ENCODE results near the gene MRPL12. TPM values are rescaled to one million over a fixed set of nuclear protein-coding genes. Genes with fewer than 3 reads are reported as not detected.
A peak's percentile ranks its signal among the peaks of the same experiment; 100 is the strongest.

MRPL12 gene
- total RNA-seq, 3 donors from 2014 or later (not counting 1 experiment from before 2014, with no cell fraction given) = 16.3 to 24.4 (median 17.5) TPM

DNA sequence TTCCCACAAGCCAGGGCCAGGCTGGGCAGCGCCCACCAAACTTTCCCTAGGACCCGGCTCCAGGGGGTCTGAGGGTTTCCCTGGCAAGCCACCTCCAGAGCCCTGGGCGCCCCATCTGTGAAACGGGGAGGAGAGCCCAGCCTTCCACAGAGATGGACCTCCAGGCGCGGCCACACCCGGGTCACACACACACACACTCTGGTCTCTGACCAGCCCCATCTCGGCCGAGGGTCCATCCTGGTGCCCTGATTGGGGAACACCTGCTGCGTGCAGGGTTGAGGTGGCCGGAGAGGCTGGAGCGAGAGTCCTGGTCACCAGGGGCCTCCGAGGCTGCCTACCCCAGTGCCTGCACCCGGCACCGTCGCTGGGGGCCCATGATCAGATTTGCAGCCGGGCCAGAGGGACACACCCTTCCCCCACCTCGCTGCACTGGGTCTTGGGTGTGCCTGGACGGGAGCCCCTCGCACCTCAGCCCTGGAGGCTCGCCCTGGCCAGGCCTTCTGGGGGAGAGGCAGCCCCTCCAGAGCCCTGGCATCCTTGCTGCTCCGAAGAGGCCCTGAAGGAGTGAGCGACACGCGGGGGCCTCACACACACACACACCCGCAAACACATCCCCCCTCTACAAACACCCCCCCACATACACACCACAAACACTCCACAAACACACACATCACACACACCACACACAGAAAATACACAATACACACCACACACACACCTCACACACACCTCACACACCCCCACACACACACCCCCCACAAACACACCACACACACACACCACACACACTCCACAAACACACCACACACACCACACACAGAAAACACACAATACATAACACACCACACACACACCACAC is 38.7 kb downstream of the MRPL12 start:
- intact Hi-C loops (cut with micrococcal nuclease) = no loop called here
- H3K4me3 Mint-ChIP-seq = no peak overlapping the region
- H3K36me3 ChIP-seq (ENCODE audit: control insufficient read depth, insufficient read depth, low read length) = no peaks in the 10 kb centered on the region
- no peaks in the 10 kb centered on the region for H3K9me3 Mint-ChIP-seq
- DNase-seq (peak in 1 of 2 donors; percentile 3), ATAC-seq (no peak)
- H3K4me1 ChIP-seq (ENCODE audit: control insufficient read depth, insufficient read depth, low read length) = no peaks in the 10 kb centered on the region
- H3K27ac ChIP-seq (ENCODE audit: low read length) = no peak overlapping the region
- no peaks in the 10 kb centered on the region for H3K36me3 Mint-ChIP-seq
- TF ChIP-seq, protein P1, sequence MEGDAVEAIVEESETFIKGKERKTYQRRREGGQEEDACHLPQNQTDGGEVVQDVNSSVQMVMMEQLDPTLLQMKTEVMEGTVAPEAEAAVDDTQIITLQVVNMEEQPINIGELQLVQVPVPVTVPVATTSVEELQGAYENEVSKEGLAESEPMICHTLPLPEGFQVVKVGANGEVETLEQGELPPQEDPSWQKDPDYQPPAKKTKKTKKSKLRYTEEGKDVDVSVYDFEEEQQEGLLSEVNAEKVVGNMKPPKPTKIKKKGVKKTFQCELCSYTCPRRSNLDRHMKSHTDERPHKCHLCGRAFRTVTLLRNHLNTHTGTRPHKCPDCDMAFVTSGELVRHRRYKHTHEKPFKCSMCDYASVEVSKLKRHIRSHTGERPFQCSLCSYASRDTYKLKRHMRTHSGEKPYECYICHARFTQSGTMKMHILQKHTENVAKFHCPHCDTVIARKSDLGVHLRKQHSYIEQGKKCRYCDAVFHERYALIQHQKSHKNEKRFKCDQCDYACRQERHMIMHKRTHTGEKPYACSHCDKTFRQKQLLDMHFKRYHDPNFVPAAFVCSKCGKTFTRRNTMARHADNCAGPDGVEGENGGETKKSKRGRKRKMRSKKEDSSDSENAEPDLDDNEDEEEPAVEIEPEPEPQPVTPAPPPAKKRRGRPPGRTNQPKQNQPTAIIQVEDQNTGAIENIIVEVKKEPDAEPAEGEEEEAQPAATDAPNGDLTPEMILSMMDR (IDR thresholded peaks at IDR 0.05) = no peak
- H3K4me1 Mint-ChIP-seq = peaks cover 0 to 10% of the 10 kb centered on the region in 2 donors
- no peaks in the 10 kb centered on the region for H3K9me3 ChIP-seq (ENCODE audit: control insufficient read depth, insufficient read depth, low read length)
- 69% methylated on average over 26 of the region's 26 CpGs for WGBS (ENCODE audit: insufficient coverage)
- H3K27ac Mint-ChIP-seq = peak overlapping the region in 1 of 2 donors; percentile 82
- peaks cover 0 to 4% of the 10 kb centered on the region in 2 donors for H3K27me3 Mint-ChIP-seq (ENCODE audit: low read depth in 2 of 2)
- no peak overlapping the region for H3K4me3 ChIP-seq (ENCODE audit: low read length)
- no peaks in the 10 kb centered on the region for H3K27me3 ChIP-seq (ENCODE audit: control insufficient read depth, insufficient read depth, low read length)

Other genes with a start within 250 kb of the MRPL12 start
- 1,000 to 10,000 TPM; 1,401 to 1,901 (median 1,735) TPM for gene ACTG1, start 190.6 kb upstream of the MRPL12 start, total RNA-seq
- gene FSCN2, start 175.0 kb upstream of the MRPL12 start, total RNA-seq = 1 to 10 TPM in 2 of 3 donors, under 1 TPM in 1; 0.26 to 2.6 (median 1.0) TPM
- 10 to 100 TPM; 31.8 to 34.5 (median 33.1) TPM for gene FAAP100, start 151.0 kb upstream of the MRPL12 start, total RNA-seq
- 100 to 1,000 TPM in 1 of 3 donors, 10 to 100 TPM in 2; 96.2 to 117 (median 99.1) TPM for gene NPLOC4, start 66.3 kb upstream of the MRPL12 start, total RNA-seq
- gene TSPAN10, start 66.2 kb upstream of the MRPL12 start, total RNA-seq = under 1 TPM; 0.24 to 0.35 (median 0.29) TPM
- gene PDE6G, start 46.8 kb upstream of the MRPL12 start, total RNA-seq = 10 to 100 TPM; 21.9 to 42.8 (median 26.6) TPM
- 10 to 100 TPM; 29.9 to 35.0 (median 32.4) TPM for gene OXLD1, start 36.8 kb upstream of the MRPL12 start, total RNA-seq
- 10 to 100 TPM; 15.6 to 24.2 (median 22.1) TPM for gene CCDC137, start 36.6 kb upstream of the MRPL12 start, total RNA-seq
- gene ARL16, start 19.6 kb upstream of the MRPL12 start, total RNA-seq = 10 to 100 TPM; 23.3 to 47.9 (median 39.3) TPM
- 100 to 1,000 TPM; 179 to 186 (median 181) TPM for gene HGS, start 19.4 kb upstream of the MRPL12 start, total RNA-seq
- 1 to 10 TPM; 5.7 to 6.3 (median 5.8) TPM for gene SLC25A10, start 8.9 kb downstream of the MRPL12 start, total RNA-seq
- not detected for gene GCGR, start 100.8 kb downstream of the MRPL12 start, total RNA-seq
- gene MCRIP1, start 129.9 kb downstream of the MRPL12 start, total RNA-seq = 10 to 100 TPM; 81.1 to 95.5 (median 84.2) TPM
- gene PPP1R27, start 131.7 kb downstream of the MRPL12 start, total RNA-seq = not detected
- 100 to 1,000 TPM; 334 to 468 (median 386) TPM for gene P4HB, start 157.2 kb downstream of the MRPL12 start, total RNA-seq
- gene ARHGDIA, start 168.0 kb downstream of the MRPL12 start, total RNA-seq = 100 to 1,000 TPM; 600 to 824 (median 689) TPM
- 100 to 1,000 TPM in 2 of 3 donors, 10 to 100 TPM in 1; 91.5 to 115 (median 105) TPM for gene ALYREF, start 188.2 kb downstream of the MRPL12 start, total RNA-seq
- 10 to 100 TPM; 40.1 to 50.9 (median 41.5) TPM for gene ANAPC11, start 188.4 kb downstream of the MRPL12 start, total RNA-seq
- under 1 TPM in 2 of 3 donors, not detected in 1; 0.18 to 0.31 TPM for gene NPB, start 198.9 kb downstream of the MRPL12 start, total RNA-seq
- 10 to 100 TPM; 30.6 to 34.4 (median 34.2) TPM for gene PCYT2, start 208.0 kb downstream of the MRPL12 start, total RNA-seq
- 100 to 1,000 TPM in 1 of 3 donors, 10 to 100 TPM in 2; 75.8 to 102 (median 94.9) TPM for gene SIRT7, start 214.8 kb downstream of the MRPL12 start, total RNA-seq
- gene MAFG, start 224.4 kb downstream of the MRPL12 start, total RNA-seq = 10 to 100 TPM; 11.9 to 14.6 (median 13.2) TPM
- 1 to 10 TPM in 1 of 3 donors, not detected in 2; 3.4 TPM for gene PYCR1, start 233.9 kb downstream of the MRPL12 start, total RNA-seq
- gene MYADML2, start 243.9 kb downstream of the MRPL12 start, total RNA-seq = not detected

Measured in natural killer cell (primary cell).